ENCODE data around the gene PTPN9. TPM values are rescaled to one million over a fixed set of nuclear protein-coding genes. Genes with fewer than 3 reads are reported as not detected.
"Not testable (repeated sequence)": the region's sequence is repeated elsewhere in the genome, so short reads cannot be mapped to it uniquely, and the experiment has no call there.

PTPN9 gene
- total and polyA plus RNA-seq, 2 of the 4 experiments (the other 2 are of a cell fraction), result 26.5 to 38.9 TPM

- BruUV-seq (replicated peaks), result no TSS peak
- H4K91ac ChIP-seq (ENCODE audit: insufficient read depth, low read depth, low read length), result no peak overlapping the region
- H3K18ac ChIP-seq (ENCODE audit: low read depth, low read length), result no peak overlapping the region
- ChIA-PET CTCF (interaction anchor here (0.6 kb wide), 1 partner anchor 137 kb away, joined by 3 read pairs; no protein-coding TSS in a partner anchor), POLR2A (ENCODE audit: unreplicated experiment) (no interaction called here)
- H2AFZ ChIP-seq (replicated peaks; ENCODE audit: low read length, poor library complexity), result no peak overlapping the region
- DNase-seq (no peak), ATAC-seq (ENCODE audit: low read depth) (no peak)
- in situ Hi-C loops (cut with MboI; ENCODE audit: low sequenced_read_pairs), result no loop called here
- peak overlapping the region; percentile 84 for H3K4me3 ChIP-seq (ENCODE audit: insufficient read depth, low read depth, low read length)
- peaks cover 9% of the 10 kb centered on the region; the same call in 1 of the 2 replicates for H3K9me1 ChIP-seq (ENCODE audit: insufficient read depth, low read length)
- H2BK5ac ChIP-seq (ENCODE audit: low read depth, low read length, poor library complexity, severe bottlenecking), result no peak overlapping the region
- no peak overlapping the region for H2AK9ac ChIP-seq (replicated peaks; ENCODE audit: low read depth, low read length, poor library complexity)
- H3K23ac ChIP-seq (ENCODE audit: low read depth, low read length), result peak overlapping the region; percentile 7; the same call in 1 of the 2 replicates
- TF ChIP-seq CHD1 (IDR thresholded peaks at IDR 0.05; ENCODE audit: low read depth, low read length) (no peak), BHLHE40 (IDR thresholded peaks at IDR 0.05; ENCODE audit: low read depth, low read length) (no peak)
- no peak overlapping the region for H3K56ac ChIP-seq (ENCODE audit: extremely low read depth, insufficient read depth, low read length)
- H2AK5ac ChIP-seq (ENCODE audit: low read depth, low read length), result no peak overlapping the region
- H2BK120ac ChIP-seq (ENCODE audit: low read depth, low read length), result no peak overlapping the region
- H3K27ac ChIP-seq (ENCODE audit: insufficient read depth, low read length), result no peak overlapping the region
- H3K4ac ChIP-seq (ENCODE audit: low read depth, low read length), result no peak overlapping the region
- H3K14ac ChIP-seq (replicated peaks; ENCODE audit: low read depth, low read length), result no peak overlapping the region
- peaks cover 11 to 55% of the 10 kb centered on the region in 2 experiments; a peak in 3 of 4 replicates for H3K79me1 ChIP-seq (ENCODE audit: low read depth in 1 of 2, low read length in 2 of 2)
- peaks cover 5% of the 10 kb centered on the region for H3K4me1 ChIP-seq (ENCODE audit: control insufficient read depth, insufficient read depth, low read length)
- no peak overlapping the region for H4K8ac ChIP-seq (ENCODE audit: low read depth in 2 of 2, low read length in 2 of 2)
- intact Hi-C loops (cut with micrococcal nuclease), result loop anchor here (1.0 to 10.0 kb wide), 3 partner anchors 81 to 425 kb away; partner anchors contain the start of genes MAN2C1 and PPCDC
- peak overlapping the region; percentile 99 for H3K4me2 ChIP-seq (ENCODE audit: low read depth, low read length)
- no peak overlapping the region for H4K5ac ChIP-seq (ENCODE audit: low read depth, low read length)
- dilution Hi-C loops (cut with HindIII; ENCODE audit: low sequenced_read_pairs, unreplicated experiment), result no loop called here
- 0 out of 2 replicates have a peak, but pooled peaks cover 2% of the 10 kb centered on the region for H3K36me3 ChIP-seq (ENCODE audit: control insufficient read depth, insufficient read depth, low read length)
- H4K20me1 ChIP-seq (ENCODE audit: insufficient read depth, low read length), result peaks cover 61% of the 10 kb centered on the region
- H3K27me3 ChIP-seq (ENCODE audit: control insufficient read depth, insufficient read depth, low read length), result no peaks in the 10 kb centered on the region
- no peak overlapping the region for H3K9ac ChIP-seq (ENCODE audit: low read depth, low read length)
- no peak overlapping the region for H2BK15ac ChIP-seq (ENCODE audit: low read depth, low read length)
- no peak overlapping the region for H2BK20ac ChIP-seq (ENCODE audit: low read depth, low read length)
- WGBS, 2 experiments (ENCODE audit: extremely low coverage in 2 of 2, insufficient read length in 1 of 2), result 80% methylated on average over 1 of the region's 14 CpGs; no CpG with 5 or more reads in 1 of the 2 experiments
- H3K9me3 ChIP-seq (ENCODE audit: control insufficient read depth, insufficient read depth, low read length), result no peaks in the 10 kb centered on the region
Observed at GRCh38 chr15:75449585-75450306, 129.4 kb downstream of the PTPN9 start.

GRCh38 chr15:75448171-75448570, 130.9 kb downstream of the PTPN9 start:
- H3K4me2 ChIP-seq (ENCODE audit: low read depth, low read length); H4K5ac ChIP-seq (ENCODE audit: low read depth, low read length); H4K91ac ChIP-seq (ENCODE audit: insufficient read depth, low read depth, low read length); H3K23ac ChIP-seq (ENCODE audit: low read depth, low read length); H3K14ac ChIP-seq (replicated peaks; ENCODE audit: low read depth, low read length); H2AK5ac ChIP-seq (ENCODE audit: low read depth, low read length); H3K9me3 ChIP-seq (ENCODE audit: control insufficient read depth, insufficient read depth, low read length); ATAC-seq (ENCODE audit: low read depth); in situ Hi-C loops (cut with MboI; ENCODE audit: low sequenced_read_pairs); DNase-seq; H3K4ac ChIP-seq (ENCODE audit: low read depth, low read length); H2BK5ac ChIP-seq (ENCODE audit: low read depth, low read length, poor library complexity, severe bottlenecking); H2BK20ac ChIP-seq (ENCODE audit: low read depth, low read length); H2BK120ac ChIP-seq (ENCODE audit: low read depth, low read length); BruUV-seq (replicated peaks); dilution Hi-C loops (cut with HindIII; ENCODE audit: low sequenced_read_pairs, unreplicated experiment); H3K27ac ChIP-seq (ENCODE audit: insufficient read depth, low read length); H4K8ac ChIP-seq (ENCODE audit: low read depth in 2 of 2, low read length in 2 of 2); H2BK15ac ChIP-seq (ENCODE audit: low read depth, low read length); intact Hi-C loops (cut with micrococcal nuclease); H2AK9ac ChIP-seq (replicated peaks; ENCODE audit: low read depth, low read length, poor library complexity); H3K4me3 ChIP-seq (ENCODE audit: insufficient read depth, low read depth, low read length); H3K56ac ChIP-seq (ENCODE audit: extremely low read depth, insufficient read depth, low read length); H2AFZ ChIP-seq (replicated peaks; ENCODE audit: low read length, poor library complexity); POLR2A ChIA-PET (ENCODE audit: unreplicated experiment); H3K36me3 ChIP-seq (ENCODE audit: control insufficient read depth, insufficient read depth, low read length); H3K27me3 ChIP-seq (ENCODE audit: control insufficient read depth, insufficient read depth, low read length); H3K9ac ChIP-seq (ENCODE audit: low read depth, low read length); H3K18ac ChIP-seq (ENCODE audit: low read depth, low read length): not testable (repeated sequence)
- H3K9me1 ChIP-seq (ENCODE audit: insufficient read depth, low read length), result peaks cover 14% of the 10 kb centered on the region
- CTCF ChIA-PET, result interaction anchor here (0.6 kb wide), 1 partner anchor 80 kb away, joined by 4 read pairs; no protein-coding TSS in a partner anchor
- peaks cover 6 to 60% of the 10 kb centered on the region in 2 experiments; a peak in 3 of 4 replicates for H3K79me1 ChIP-seq (ENCODE audit: low read depth in 1 of 2, low read length in 2 of 2)
- H3K4me1 ChIP-seq (ENCODE audit: control insufficient read depth, insufficient read depth, low read length), result peaks cover 11% of the 10 kb centered on the region
- peaks cover 73% of the 10 kb centered on the region for H4K20me1 ChIP-seq (ENCODE audit: insufficient read depth, low read length)
- 98% methylated on average over 7 of the region's 13 CpGs; no CpG with 5 or more reads in 1 of the 2 experiments for WGBS, 2 experiments (ENCODE audit: extremely low coverage in 2 of 2, insufficient read length in 1 of 2)
